ENCODE measurements around the gene HMCN1.

The HMCN1 gene

DNA sequence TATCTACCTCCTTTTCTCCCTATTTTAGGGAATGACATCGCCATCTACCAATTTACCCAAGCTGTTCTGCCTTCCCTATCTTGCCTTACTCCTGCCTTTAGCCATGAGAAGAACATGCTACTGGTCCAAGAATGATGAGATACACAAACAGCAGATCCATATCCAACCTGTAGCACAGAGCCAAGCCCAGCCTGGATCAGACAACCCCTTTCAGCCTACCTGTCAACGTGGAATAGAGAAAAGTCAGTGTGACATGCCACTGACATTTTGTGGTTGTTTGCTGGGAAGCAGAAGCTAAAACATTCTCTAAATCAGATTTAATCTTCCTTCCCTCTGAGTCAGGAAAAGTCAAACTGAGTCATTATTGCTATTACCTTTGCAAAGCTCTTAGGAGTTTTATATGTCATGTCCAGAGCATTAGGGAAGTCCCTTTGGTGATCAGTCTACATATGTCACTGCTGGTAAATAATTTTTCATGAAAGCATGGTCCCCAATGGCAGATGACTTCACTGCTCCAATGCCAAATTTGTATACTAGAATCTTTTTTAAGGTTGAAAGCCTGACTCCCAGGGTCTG lies 497.8 kb downstream of the HMCN1 start:
- ChIA-PET CTCF (no interaction called here), POLR2A (no interaction called here)
- no peak for DNase-seq (ENCODE audit: extremely low spot score)
- TF ChIP-seq FOXK2 (IDR thresholded peaks at IDR 0.05) (no peak), SP1 (IDR thresholded peaks at IDR 0.05) (no peak)
- TF ChIP-seq, protein P1, sequence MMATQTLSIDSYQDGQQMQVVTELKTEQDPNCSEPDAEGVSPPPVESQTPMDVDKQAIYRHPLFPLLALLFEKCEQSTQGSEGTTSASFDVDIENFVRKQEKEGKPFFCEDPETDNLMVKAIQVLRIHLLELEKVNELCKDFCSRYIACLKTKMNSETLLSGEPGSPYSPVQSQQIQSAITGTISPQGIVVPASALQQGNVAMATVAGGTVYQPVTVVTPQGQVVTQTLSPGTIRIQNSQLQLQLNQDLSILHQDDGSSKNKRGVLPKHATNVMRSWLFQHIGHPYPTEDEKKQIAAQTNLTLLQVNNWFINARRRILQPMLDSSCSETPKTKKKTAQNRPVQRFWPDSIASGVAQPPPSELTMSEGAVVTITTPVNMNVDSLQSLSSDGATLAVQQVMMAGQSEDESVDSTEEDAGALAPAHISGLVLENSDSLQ (IDR thresholded peaks at IDR 0.05), result no peak

DNA sequence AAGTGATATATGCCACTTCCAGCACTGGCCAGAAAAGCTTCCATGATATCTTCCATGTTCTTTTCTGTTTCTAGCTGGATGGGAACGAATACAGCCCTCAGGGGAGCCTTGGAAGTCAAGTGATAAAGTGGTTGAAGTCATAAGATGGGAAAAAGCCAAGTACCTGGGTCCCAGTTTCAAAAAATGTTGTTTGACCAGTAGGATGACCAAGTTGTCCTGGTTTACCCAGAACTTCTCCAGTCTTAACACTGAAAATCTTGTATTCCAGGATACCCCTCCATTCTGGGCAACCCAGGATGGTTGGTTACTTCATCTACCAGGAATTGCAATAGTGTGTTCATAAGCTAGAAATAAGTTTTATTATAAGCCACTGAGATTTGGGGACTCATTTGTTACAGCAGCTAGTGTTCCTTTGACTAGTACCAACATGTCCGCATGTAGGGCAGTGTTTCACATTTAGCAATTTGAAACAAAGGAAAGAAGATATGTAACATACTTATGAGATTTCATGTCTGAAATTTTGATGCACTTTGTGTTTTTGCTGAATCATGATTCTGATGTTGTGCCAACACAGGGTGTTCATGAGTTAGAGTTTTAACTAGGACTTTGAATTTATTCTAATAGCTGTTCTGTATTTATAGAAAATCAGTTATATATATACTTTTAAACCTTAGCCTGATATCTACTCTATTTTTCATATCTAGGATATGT lies 500.9 kb downstream of the HMCN1 start:
- POLR2A ChIA-PET, result no interaction called here
- TF ChIP-seq SUZ12 (IDR thresholded peaks at IDR 0.05) (no peak), HDGF (IDR thresholded peaks at IDR 0.05; ENCODE audit: borderline replicate concordance) (no peak), FOXK2 (IDR thresholded peaks at IDR 0.05) (no peak), ARNT (IDR thresholded peaks at IDR 0.05) (no peak), ELF4 (IDR thresholded peaks at IDR 0.05) (no peak), ZNF384 (IDR thresholded peaks at IDR 0.05) (no peak), TARDBP (IDR thresholded peaks at IDR 0.05) (no peak), CTBP1 (IDR thresholded peaks at IDR 0.05; ENCODE audit: borderline replicate concordance) (no peak), FOXA1 (IDR thresholded peaks at IDR 0.05) (no peak), L3MBTL2 (conservative IDR thresholded peaks at IDR 0.05) (no peak), BHLHE40 (IDR thresholded peaks at IDR 0.05; ENCODE audit: borderline replicate concordance) (no peak), LEF1 (IDR thresholded peaks at IDR 0.05; ENCODE audit: borderline replicate concordance) (no peak), SP1 (IDR thresholded peaks at IDR 0.05) (no peak), FOXM1 (IDR thresholded peaks at IDR 0.05; ENCODE audit: borderline replicate concordance) (no peak), NFRKB (IDR thresholded peaks at IDR 0.05) (no peak)
- TF ChIP-seq, protein P1 (IDR thresholded peaks at IDR 0.05), result no peak
- CTCF ChIA-PET, result no interaction called here

DNA sequence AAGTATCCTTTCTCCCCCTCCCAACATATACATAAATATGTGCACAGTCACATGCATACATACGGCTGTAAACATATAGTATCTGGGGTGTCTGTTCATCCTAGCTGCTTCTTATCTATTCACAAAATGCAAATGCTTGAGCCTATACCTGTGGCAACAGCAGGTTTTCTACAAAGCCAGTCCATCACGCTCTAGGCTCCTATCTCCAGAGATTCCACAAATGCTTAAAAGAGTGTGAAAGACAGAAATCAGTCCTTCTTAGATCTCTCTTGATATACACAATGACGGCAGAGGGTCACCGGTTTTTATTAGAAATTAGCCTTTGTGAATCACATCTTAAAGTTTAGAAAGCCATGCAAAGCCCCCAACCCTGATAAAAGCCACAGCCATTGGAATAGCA lies 501.5 kb downstream of the HMCN1 start:
- CTCF ChIA-PET, result no interaction called here
- POLR2A ChIA-PET, result no interaction called here
- TF ChIP-seq NFRKB (IDR thresholded peaks at IDR 0.05) (no peak), SP1 (IDR thresholded peaks at IDR 0.05) (no peak), FOXM1 (IDR thresholded peaks at IDR 0.05; ENCODE audit: borderline replicate concordance) (no peak), ELF4 (IDR thresholded peaks at IDR 0.05) (no peak), FOXA1 (IDR thresholded peaks at IDR 0.05) (no peak), L3MBTL2 (conservative IDR thresholded peaks at IDR 0.05) (no peak), TARDBP (IDR thresholded peaks at IDR 0.05) (no peak), CTBP1 (IDR thresholded peaks at IDR 0.05; ENCODE audit: borderline replicate concordance) (no peak), BHLHE40 (IDR thresholded peaks at IDR 0.05; ENCODE audit: borderline replicate concordance) (no peak), SUZ12 (IDR thresholded peaks at IDR 0.05) (no peak)
- no peak for DNase-seq (ENCODE audit: extremely low spot score)

More for the DNA sequence above, 500.9 kb downstream of the HMCN1 start:
- no peak for DNase-seq (ENCODE audit: extremely low spot score)

DNA sequence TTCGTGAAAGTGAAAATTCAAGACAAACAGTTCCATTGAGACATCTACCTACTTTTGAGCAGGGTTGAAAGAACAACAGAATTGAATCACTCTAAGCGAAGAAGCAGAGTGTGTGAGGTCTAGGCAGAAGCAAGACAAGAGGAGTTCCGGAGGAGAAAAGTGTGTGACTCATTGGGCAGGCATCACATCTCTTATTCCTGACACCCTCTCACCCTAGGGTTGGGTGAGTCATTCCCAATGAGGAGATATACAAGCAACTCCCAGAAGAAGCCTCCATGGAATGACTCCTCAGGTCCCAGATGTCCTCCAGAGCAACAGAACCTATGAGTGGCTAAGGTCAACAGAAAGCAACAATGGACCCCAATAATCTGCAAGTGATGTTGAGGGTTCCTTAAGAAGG lies 502.7 kb downstream of the HMCN1 start:
- ChIA-PET CTCF (no interaction called here), POLR2A (no interaction called here)
- no peak for DNase-seq (ENCODE audit: extremely low spot score)
- no peak for TF ChIP-seq SUZ12 (IDR thresholded peaks at IDR 0.05)

GRCh38 chr1:186239171-186239570 lies 505.0 kb downstream of the HMCN1 start:
- ChIA-PET POLR2A (no interaction called here), CTCF (no interaction called here)
- no peak for DNase-seq (ENCODE audit: extremely low spot score)
- TF ChIP-seq ELF4 (IDR thresholded peaks at IDR 0.05) (no peak), LEF1 (IDR thresholded peaks at IDR 0.05; ENCODE audit: borderline replicate concordance) (no peak), HDGF (IDR thresholded peaks at IDR 0.05; ENCODE audit: borderline replicate concordance) (no peak), ARNT (IDR thresholded peaks at IDR 0.05) (no peak)

- CTCF ChIA-PET, result no interaction called here
Measured at GRCh38 chr1:186240436-186240835, 506.2 kb downstream of the HMCN1 start.

More at GRCh38 chr1:186240436-186240835, 506.2 kb downstream of the HMCN1 start:
- no peak for DNase-seq (ENCODE audit: extremely low spot score)
- POLR2A ChIA-PET, result no interaction called here
- no peak for TF ChIP-seq ELF4 (IDR thresholded peaks at IDR 0.05)
- TF ChIP-seq FOXK2 (IDR thresholded peaks at IDR 0.05), result no peak
- TF ChIP-seq ZNF384 (IDR thresholded peaks at IDR 0.05), result no peak
- TF ChIP-seq LEF1 (IDR thresholded peaks at IDR 0.05; ENCODE audit: borderline replicate concordance), result no peak
- TF ChIP-seq SP1 (IDR thresholded peaks at IDR 0.05), result no peak
- TF ChIP-seq ARNT (IDR thresholded peaks at IDR 0.05), result no peak
- no peak for TF ChIP-seq L3MBTL2 (conservative IDR thresholded peaks at IDR 0.05)
- no peak for TF ChIP-seq HDGF (IDR thresholded peaks at IDR 0.05; ENCODE audit: borderline replicate concordance)
- TF ChIP-seq BHLHE40 (IDR thresholded peaks at IDR 0.05; ENCODE audit: borderline replicate concordance), result no peak
- TF ChIP-seq FOXM1 (IDR thresholded peaks at IDR 0.05; ENCODE audit: borderline replicate concordance), result no peak
- no peak for TF ChIP-seq FOXA1 (IDR thresholded peaks at IDR 0.05)
- TF ChIP-seq NFRKB (IDR thresholded peaks at IDR 0.05), result no peak
- TF ChIP-seq, protein P1 (IDR thresholded peaks at IDR 0.05), result no peak
- no peak for TF ChIP-seq CTBP1 (IDR thresholded peaks at IDR 0.05; ENCODE audit: borderline replicate concordance)
- no peak for TF ChIP-seq TARDBP (IDR thresholded peaks at IDR 0.05)
- no peak for TF ChIP-seq SUZ12 (IDR thresholded peaks at IDR 0.05)
